ENCODE measurements around the gene CFAP119.

Gene CFAP119

GRCh38 chr16:30775131-30775391 lies 13.2 kb upstream of the CFAP119 start:
- in situ Hi-C loops (cut with MboI; ENCODE audit: low sequenced_read_pairs) = no loop called here
- no peaks in the 10 kb centered on the region for H3K9me3 ChIP-seq
- H3K4me3 ChIP-seq = peak overlapping the region; percentile 83
- peaks cover 37% of the 10 kb centered on the region for H3K36me3 ChIP-seq (replicated peaks)
- H3K27me3 ChIP-seq (ENCODE audit: low read depth) = no peaks in the 10 kb centered on the region
- peaks cover 10% of the 10 kb centered on the region for H3K4me1 ChIP-seq
- DNase-seq (ENCODE audit: low spot score in 2 of 2) = no peak

GRCh38 chr16:30774367-30775130 lies 12.7 kb upstream of the CFAP119 start:
- H3K4me3 ChIP-seq = peak overlapping the region; percentile 83
- no peak for DNase-seq (ENCODE audit: low spot score in 2 of 2)
- H3K36me3 ChIP-seq (replicated peaks) = peaks cover 40% of the 10 kb centered on the region
- no peaks in the 10 kb centered on the region for H3K9me3 ChIP-seq
- in situ Hi-C loops (cut with MboI; ENCODE audit: low sequenced_read_pairs) = no loop called here
- H3K4me1 ChIP-seq = peaks cover 10% of the 10 kb centered on the region
- H3K27me3 ChIP-seq (ENCODE audit: low read depth) = no peaks in the 10 kb centered on the region

- no peak for DNase-seq (ENCODE audit: low spot score in 2 of 2)
- Histone ChIP-seq H3K36me3 (replicated peaks) (peaks cover 47% of the 10 kb centered on the region), H3K9me3 (no peaks in the 10 kb centered on the region), H3K4me3 (no peak overlapping the region), H3K4me1 (peaks cover 10% of the 10 kb centered on the region), H3K27me3 (ENCODE audit: low read depth) (no peaks in the 10 kb centered on the region)
- in situ Hi-C loops (cut with MboI; ENCODE audit: low sequenced_read_pairs) = no loop called here
Observed at GRCh38 chr16:30773826-30774225, 12.0 kb upstream of the CFAP119 start.

GRCh38 chr16:30771726-30772125 lies 9.9 kb upstream of the CFAP119 start:
- no peak for DNase-seq (ENCODE audit: low spot score in 2 of 2)
- H3K4me1 ChIP-seq = peaks cover 8% of the 10 kb centered on the region
- peaks cover 67% of the 10 kb centered on the region for H3K36me3 ChIP-seq (replicated peaks)
- H3K27me3 ChIP-seq (ENCODE audit: low read depth) = no peaks in the 10 kb centered on the region
- in situ Hi-C loops (cut with MboI; ENCODE audit: low sequenced_read_pairs) = no loop called here
- H3K4me3 ChIP-seq = no peak overlapping the region
- H3K9me3 ChIP-seq = no peaks in the 10 kb centered on the region

GRCh38 chr16:30769379-30770089 lies 7.7 kb upstream of the CFAP119 start:
- Histone ChIP-seq H3K4me1 (no peaks in the 10 kb centered on the region), H3K9me3 (no peaks in the 10 kb centered on the region), H3K4me3 (no peak overlapping the region), H3K27me3 (ENCODE audit: low read depth) (no peaks in the 10 kb centered on the region), H3K36me3 (replicated peaks) (peaks cover 88% of the 10 kb centered on the region)
- no peak for DNase-seq (ENCODE audit: low spot score in 2 of 2)
- in situ Hi-C loops (cut with MboI; ENCODE audit: low sequenced_read_pairs) = no loop called here

- no peaks in the 10 kb centered on the region for H3K27me3 ChIP-seq (ENCODE audit: low read depth)
- peaks cover 95% of the 10 kb centered on the region for H3K36me3 ChIP-seq (replicated peaks)
- no peak overlapping the region for H3K4me3 ChIP-seq
- peak in 1 of 2 experiments; percentile 6 for DNase-seq (ENCODE audit: low spot score in 2 of 2)
- peaks cover 1% of the 10 kb centered on the region; the same call in 1 of the 2 replicates for H3K4me1 ChIP-seq
- H3K9me3 ChIP-seq = no peaks in the 10 kb centered on the region
- in situ Hi-C loops (cut with MboI; ENCODE audit: low sequenced_read_pairs) = no loop called here
Observed at GRCh38 chr16:30768583-30769181, 6.8 kb upstream of the CFAP119 start.

GRCh38 chr16:30767767-30768465 lies 6.1 kb upstream of the CFAP119 start:
- peaks cover 9% of the 10 kb centered on the region for H3K4me1 ChIP-seq
- H3K36me3 ChIP-seq (replicated peaks) = peaks cover 95% of the 10 kb centered on the region
- H3K4me3 ChIP-seq = no peak overlapping the region
- H3K27me3 ChIP-seq (ENCODE audit: low read depth) = no peaks in the 10 kb centered on the region
- no peaks in the 10 kb centered on the region for H3K9me3 ChIP-seq
- in situ Hi-C loops (cut with MboI; ENCODE audit: low sequenced_read_pairs) = no loop called here
- no peak for DNase-seq (ENCODE audit: low spot score in 2 of 2)

GRCh38 chr16:30766933-30767284 lies 5.0 kb upstream of the CFAP119 start:
- H3K27me3 ChIP-seq (ENCODE audit: low read depth) = no peaks in the 10 kb centered on the region
- no peak overlapping the region for H3K4me3 ChIP-seq
- peaks cover 93% of the 10 kb centered on the region for H3K36me3 ChIP-seq (replicated peaks)
- no peaks in the 10 kb centered on the region for H3K9me3 ChIP-seq
- H3K4me1 ChIP-seq = peaks cover 11% of the 10 kb centered on the region
- in situ Hi-C loops (cut with MboI; ENCODE audit: low sequenced_read_pairs) = no loop called here
- DNase-seq (ENCODE audit: low spot score in 2 of 2) = no peak

- Histone ChIP-seq H3K36me3 (replicated peaks) (peaks cover 87% of the 10 kb centered on the region), H3K27me3 (ENCODE audit: low read depth) (no peaks in the 10 kb centered on the region), H3K4me1 (peaks cover 11% of the 10 kb centered on the region), H3K4me3 (no peak overlapping the region), H3K9me3 (no peaks in the 10 kb centered on the region)
- in situ Hi-C loops (cut with MboI; ENCODE audit: low sequenced_read_pairs) = no loop called here
- DNase-seq (ENCODE audit: low spot score in 2 of 2) = peak in 1 of 2 experiments; percentile 6
Observed at GRCh38 chr16:30766206-30766932, 4.5 kb upstream of the CFAP119 start.

GRCh38 chr16:30764816-30765465 lies 3.1 kb upstream of the CFAP119 start:
- Histone ChIP-seq H3K36me3 (replicated peaks) (peaks cover 75% of the 10 kb centered on the region), H3K4me1 (peaks cover 15% of the 10 kb centered on the region), H3K9me3 (no peaks in the 10 kb centered on the region), H3K27me3 (ENCODE audit: low read depth) (no peaks in the 10 kb centered on the region), H3K4me3 (no peak overlapping the region)
- in situ Hi-C loops (cut with MboI; ENCODE audit: low sequenced_read_pairs) = no loop called here
- DNase-seq (ENCODE audit: low spot score in 2 of 2) = no peak

GRCh38 chr16:30764086-30764485 lies 2.2 kb upstream of the CFAP119 start:
- no peak for DNase-seq (ENCODE audit: low spot score in 2 of 2)
- in situ Hi-C loops (cut with MboI; ENCODE audit: low sequenced_read_pairs) = no loop called here
- no peaks in the 10 kb centered on the region for H3K9me3 ChIP-seq
- H3K27me3 ChIP-seq (ENCODE audit: low read depth) = no peaks in the 10 kb centered on the region
- H3K4me1 ChIP-seq = peaks cover 15% of the 10 kb centered on the region
- peaks cover 68% of the 10 kb centered on the region for H3K36me3 ChIP-seq (replicated peaks)
- no peak overlapping the region for H3K4me3 ChIP-seq

GRCh38 chr16:30762991-30763725 lies 1.3 kb upstream of the CFAP119 start:
- in situ Hi-C loops (cut with MboI; ENCODE audit: low sequenced_read_pairs) = no loop called here

More at GRCh38 chr16:30762991-30763725, 1.3 kb upstream of the CFAP119 start:
- Histone ChIP-seq H3K27me3 (ENCODE audit: low read depth) (no peaks in the 10 kb centered on the region), H3K4me1 (peaks cover 15% of the 10 kb centered on the region), H3K4me3 (peak overlapping the region; percentile 96), H3K9me3 (no peaks in the 10 kb centered on the region), H3K36me3 (replicated peaks) (peaks cover 67% of the 10 kb centered on the region)
- DNase-seq (ENCODE audit: low spot score in 2 of 2) = no peak
